HEK293 (cell line): ENCODE data around the gene NPTX1.
A peak's percentile ranks its signal among the peaks of the same experiment; 100 is the strongest.

Experiments
- CTCF ChIA-PET: fragments of 350-600 bp; formaldehyde crosslinking; extraction: SDS; loops from one replicate; lab custom pipeline; 2021; ENCODE audit warnings: antibody characterized with exemption; lab: Yijun Ruan, JAX
- POLR2A ChIA-PET: fragments of 300-600 bp; formaldehyde crosslinking; extraction: SDS; loops from one replicate; lab custom pipeline; 2020; ENCODE audit warnings: antibody characterized with exemption, inconsistent platforms; lab: Yijun Ruan, JAX
- H3K27ac ChIP-seq: fragments of 200-500 bp; sonication (Bioruptor generic); 2 replicates; pipeline ENCODE4 v1.5.1; 2014; ENCODE audit warnings: low read depth, low read length, control low read depth, inconsistent platforms; ENCODE audit errors: extremely low read depth
- H3K36me3 ChIP-seq, 2 experiments: fragments of 200-500 bp in 1 of 2; sonication (Bioruptor generic) in 1 of 2; 1 replicate in 1 of 2; 2 replicates in 1 of 2; pipeline ENCODE4 v1.5.1; 2014 to 2017; ENCODE audit warnings: inconsistent platforms in 2 of 2, low read length in 2 of 2; ENCODE audit not compliant: control insufficient read depth in 2 of 2, insufficient read depth in 1 of 2
- H3K4me1 ChIP-seq: fragments of 200-500 bp; sonication (Bioruptor generic); 2 replicates; pipeline ENCODE4 v1.5.1; 2014; ENCODE audit warnings: mild to moderate bottlenecking, low read length, inconsistent platforms; ENCODE audit not compliant: control insufficient read depth, insufficient read depth
- H3K4me3 ChIP-seq: 2 replicates; pipeline ENCODE4 v1.5.1; 2011; ENCODE audit warnings: low read depth, mild to moderate bottlenecking, control low read depth, low read length, moderate library complexity
- H3K9me3 ChIP-seq: fragments of 200-500 bp; sonication (Bioruptor generic); 2 replicates; pipeline ENCODE4 v1.5.1; 2014; ENCODE audit warnings: low read depth, low read length, inconsistent platforms; ENCODE audit not compliant: control insufficient read depth, insufficient read depth
- CTCF ChIP-seq: fragments of 450-650 bp; formaldehyde crosslinking; IDR thresholded peaks from 2 replicates; pipeline ENCODE4 v1.5.1; 2016; ENCODE audit warnings: missing biosample characterization, missing genetic modification characterization
- EGR2 ChIP-seq: fragments of 450-650 bp; formaldehyde crosslinking; IDR thresholded peaks from 2 replicates; pipeline ENCODE4 v1.5.1; 2016; ENCODE audit warnings: low read depth, missing biosample characterization, missing genetic modification characterization
- FEZF1 ChIP-seq: fragments of 450-650 bp; formaldehyde crosslinking; IDR thresholded peaks from 2 replicates; pipeline ENCODE4 v1.5.1; 2016; ENCODE audit warnings: missing biosample characterization, missing genetic modification characterization
- GLIS1 ChIP-seq: fragments of 450-650 bp; formaldehyde crosslinking; IDR thresholded peaks from 2 replicates; pipeline ENCODE4 v1.5.1; 2016; ENCODE audit warnings: missing biosample characterization, missing genetic modification characterization
- GLIS2 ChIP-seq: fragments of 450-650 bp; formaldehyde crosslinking; IDR thresholded peaks from 2 replicates; pipeline ENCODE4 v1.5.1; 2016; ENCODE audit warnings: missing biosample characterization, missing genetic modification characterization
- HOXC10 ChIP-seq: sonication (generic); formaldehyde crosslinking; IDR thresholded peaks from 2 replicates; pipeline ENCODE4 v1.8.1; 2023; ENCODE audit warnings: mild to moderate bottlenecking, missing genetic modification reagents
- KLF1 ChIP-seq: fragments of 450-650 bp; formaldehyde crosslinking; IDR thresholded peaks from 2 replicates; pipeline ENCODE4 v1.5.1; 2016; ENCODE audit warnings: missing biosample characterization, missing genetic modification characterization
- MEIS1 ChIP-seq: sonication (generic); formaldehyde crosslinking; IDR thresholded peaks from 2 replicates; pipeline ENCODE4 v1.8.1; 2022; ENCODE audit warnings: missing genetic modification reagents, mild to moderate bottlenecking, borderline replicate concordance
- SALL2 ChIP-seq: fragments of 450-650 bp; formaldehyde crosslinking; IDR thresholded peaks from 2 replicates; pipeline ENCODE4 v1.5.0; 2017; ENCODE audit warnings: missing biosample characterization, mild to moderate bottlenecking, missing genetic modification characterization, borderline replicate concordance
- YY2 ChIP-seq: fragments of 450-650 bp; formaldehyde crosslinking; IDR thresholded peaks from 2 replicates; pipeline ENCODE4 v1.5.1; 2016; ENCODE audit warnings: missing biosample characterization, missing genetic modification characterization
- ZBTB1 ChIP-seq: fragments of 450-650 bp; formaldehyde crosslinking; IDR thresholded peaks from 2 replicates; pipeline ENCODE4 v1.5.1; 2016; ENCODE audit warnings: missing biosample characterization, missing genetic modification characterization
- ZBTB21 ChIP-seq: fragments of 450-650 bp; formaldehyde crosslinking; IDR thresholded peaks from 2 replicates; pipeline ENCODE4 v1.5.1; 2017; ENCODE audit warnings: missing biosample characterization, missing genetic modification characterization
- ZBTB48 ChIP-seq: fragments of 450-650 bp; formaldehyde crosslinking; IDR thresholded peaks from 2 replicates; pipeline ENCODE4 v1.5.1; 2016; ENCODE audit warnings: missing biosample characterization, missing genetic modification characterization
- ZBTB49 ChIP-seq: fragments of 450-650 bp; formaldehyde crosslinking; IDR thresholded peaks from 2 replicates; pipeline ENCODE4 v1.5.1; 2016; ENCODE audit warnings: missing biosample characterization, missing genetic modification characterization, low read depth
- ZEB2 ChIP-seq: fragments of 450-650 bp; formaldehyde crosslinking; IDR thresholded peaks from 2 replicates; pipeline ENCODE4 v1.5.1; 2016; ENCODE audit warnings: missing biosample characterization, missing genetic modification characterization
- ZNF112 ChIP-seq: fragments of 450-650 bp; formaldehyde crosslinking; IDR thresholded peaks from 2 replicates; pipeline ENCODE4 v1.5.0; 2017; ENCODE audit warnings: missing biosample characterization, missing genetic modification characterization
- ZNF114 ChIP-seq: fragments of 450-650 bp; formaldehyde crosslinking; IDR thresholded peaks from 2 replicates; pipeline ENCODE4 v1.5.0; 2017; ENCODE audit warnings: missing biosample characterization, missing genetic modification characterization
- ZNF121 ChIP-seq: fragments of 450-650 bp; formaldehyde crosslinking; IDR thresholded peaks from 2 replicates; pipeline ENCODE4 v1.5.1; 2016; ENCODE audit warnings: missing biosample characterization, missing genetic modification characterization
- ZNF169 ChIP-seq: fragments of 450-650 bp; formaldehyde crosslinking; IDR thresholded peaks from 2 replicates; pipeline ENCODE4 v1.5.1; 2016; ENCODE audit warnings: missing biosample characterization, missing genetic modification characterization
- ZNF324 ChIP-seq: fragments of 450-650 bp; formaldehyde crosslinking; IDR thresholded peaks from 2 replicates; pipeline ENCODE4 v1.5.1; 2016; ENCODE audit warnings: missing biosample characterization, missing genetic modification characterization
- ZNF518A ChIP-seq: fragments of 450-650 bp; formaldehyde crosslinking; conservative IDR thresholded peaks from 2 replicates; pipeline ENCODE4 v1.5.1; 2016; ENCODE audit warnings: low read depth, missing biosample characterization, missing genetic modification characterization
- ZNF530 ChIP-seq: fragments of 450-650 bp; formaldehyde crosslinking; IDR thresholded peaks from 2 replicates; pipeline ENCODE4 v1.5.1; 2016; ENCODE audit warnings: low read depth, missing biosample characterization, missing genetic modification characterization
- ZNF555 ChIP-seq: fragments of 450-650 bp; formaldehyde crosslinking; conservative IDR thresholded peaks from 2 replicates; pipeline ENCODE4 v1.5.1; 2017; ENCODE audit warnings: missing biosample characterization, mild to moderate bottlenecking, missing genetic modification characterization, inconsistent platforms
- ZNF571 ChIP-seq: fragments of 450-650 bp; formaldehyde crosslinking; IDR thresholded peaks from 2 replicates; pipeline ENCODE4 v1.5.0; 2017; ENCODE audit warnings: missing biosample characterization, missing genetic modification characterization
- ZNF600 ChIP-seq: fragments of 450-650 bp; formaldehyde crosslinking; IDR thresholded peaks from 2 replicates; pipeline ENCODE4 v1.5.1; 2016; ENCODE audit warnings: missing biosample characterization, missing genetic modification characterization
- ZNF626 ChIP-seq: fragments of 450-650 bp; sonication (Bioruptor Pico); formaldehyde crosslinking; IDR thresholded peaks from 2 replicates; pipeline ENCODE4 v1.5.1; 2018; ENCODE audit warnings: missing biosample characterization, missing genetic modification characterization, inconsistent platforms
- ZNF629 ChIP-seq: fragments of 450-650 bp; formaldehyde crosslinking; IDR thresholded peaks from 2 replicates; pipeline ENCODE4 v1.5.1; 2017; ENCODE audit warnings: missing biosample characterization, missing genetic modification characterization
- ZNF658 ChIP-seq: fragments of 450-650 bp; formaldehyde crosslinking; IDR thresholded peaks from 2 replicates; pipeline ENCODE4; 2016; ENCODE audit warnings: missing biosample characterization, missing genetic modification characterization
- ZNF792 ChIP-seq: fragments of 450-650 bp; formaldehyde crosslinking; IDR thresholded peaks from 2 replicates; pipeline ENCODE4 v1.5.1; 2016; ENCODE audit warnings: missing biosample characterization, missing genetic modification characterization

NPTX1 gene

GRCh38 chr17:80511222-80512180 is 35.1 kb upstream of the NPTX1 start (continued):
- no peak for TF ChIP-seq HOXC10 (CRISPR knock-in tag)
- TF ChIP-seq YY2 (tag by site-specific recombination): 0 out of 2 replicates have a peak, but pooled peaks have one; percentile 18
- TF ChIP-seq ZNF114 (tag by site-specific recombination): 0 out of 2 replicates have a peak, but pooled peaks have one; percentile 70
- 0 out of 2 replicates have a peak, but pooled peaks have one; percentile 23 for TF ChIP-seq ZBTB48 (tag by site-specific recombination)
- TF ChIP-seq ZNF658 (tag by site-specific recombination): no peak
- TF ChIP-seq ZNF571 (tag by site-specific recombination): peak; percentile 66; the same call in 1 of the 2 replicates
- 0 out of 2 replicates have a peak, but pooled peaks have one; percentile 27 for TF ChIP-seq EGR2 (tag by site-specific recombination)
- TF ChIP-seq ZNF600 (tag by site-specific recombination): no peak
- no peak for TF ChIP-seq ZBTB21 (tag by site-specific recombination)
- no peak for TF ChIP-seq GLIS1 (tag by site-specific recombination)
- peak; percentile 56; the same call in 1 of the 2 replicates for TF ChIP-seq SALL2 (tag by site-specific recombination)
- TF ChIP-seq ZNF112 (tag by site-specific recombination): no peak
- no peak for TF ChIP-seq ZNF324 (tag by site-specific recombination)
- no peak for TF ChIP-seq ZEB2 (tag by site-specific recombination)

GRCh38 chr17:80510772-80511171 is 34.4 kb upstream of the NPTX1 start:
- Histone ChIP-seq H3K4me3 (no peak overlapping the region), H3K36me3 (no peaks in the 10 kb centered on the region), H3K4me1 (no peaks in the 10 kb centered on the region), H3K9me3 (no peaks in the 10 kb centered on the region), H3K27ac (no peak overlapping the region)
- ChIA-PET CTCF (no interaction called here), POLR2A (interaction anchor here (0.6 kb wide), 1 partner anchor 30 kb away, joined by 3 read pairs; no protein-coding TSS in a partner anchor)
- TF ChIP-seq ZNF626 (tag by site-specific recombination) (no peak), ZNF555 (tag by site-specific recombination) (no peak), GLIS2 (tag by site-specific recombination) (no peak), ZNF792 (no peak), ZBTB49 (tag by site-specific recombination) (no peak), ZNF518A (tag by site-specific recombination) (no peak), ZNF629 (no peak), FEZF1 (no peak), MEIS1 (CRISPR knock-in tag) (no peak), KLF1 (tag by site-specific recombination) (no peak), ZNF121 (tag by site-specific recombination) (no peak), ZNF530 (no peak), CTCF (tag by site-specific recombination) (no peak), ZBTB1 (tag by site-specific recombination) (no peak), ZNF169 (tag by site-specific recombination) (no peak)
